ENCODE measurements around the gene TAOK3.
"Not testable (repeated sequence)": the region's sequence is repeated elsewhere in the genome, so short reads cannot be mapped to it uniquely, and the experiment has no call there.

The TAOK3 gene

GRCh38 chr12:118135788-118136558 lies 236.7 kb downstream of the TAOK3 start, which contains the start of gene PEBP1:
Gene PEBP1 (plus strand): TSS chr12:118136124. CDS start chr12:118136210, 86 bp downstream.
- POLR2A ChIA-PET: interaction anchor here (0.7 to 1.0 kb wide), 2 partner anchors 15 to 241 kb away, joined by 3 to 5 read pairs; partner anchors contain the start of gene SUDS3
- WGBS (ENCODE audit: insufficient coverage): under 1% methylated on average over 70 of the region's 70 CpGs
- Histone ChIP-seq H3K9me3 (ENCODE audit: control extremely low read depth in 1 of 5, control insufficient read depth in 4 of 5, insufficient read depth in 2 of 5, low read depth in 1 of 5, low read length in 4 of 5) (no peaks in the 10 kb centered on the region), H3K27ac (ENCODE audit: insufficient read depth in 1 of 2, low read depth in 1 of 2, low read length in 2 of 2, poor library complexity in 1 of 2, severe bottlenecking in 2 of 2) (peak within 1 kb of the TSS; percentile 50 to 84), H3K36me3 (ENCODE audit: control insufficient read depth in 4 of 4, insufficient read depth in 4 of 4, low read length in 3 of 4) (peaks cover 2 to 27% (median 18%) of the 10 kb centered on the region in 4 experiments), H3K4me3 (ENCODE audit: control insufficient read depth in 1 of 7, extremely low read depth in 1 of 7, insufficient read depth in 4 of 7, low read depth in 2 of 7, low read length in 6 of 7) (peak within 1 kb of the TSS; percentile 52 to 92 (median 80)), H3K27me3 (replicated peaks in 2 of 5; ENCODE audit: control insufficient read depth in 4 of 5, insufficient read depth in 5 of 5, low read length in 4 of 5) (no peaks in the 10 kb centered on the region), H3K4me1 (ENCODE audit: control extremely low read depth in 1 of 4, control insufficient read depth in 4 of 4, insufficient read depth in 4 of 4, low read length in 3 of 4) (peaks cover 3 to 17% (median 14%) of the 10 kb centered on the region in 4 experiments)
- CTCF ChIA-PET: interaction anchor here (0.6 to 3.6 kb wide), 3 partner anchors 12 to 31 kb away, joined by 3 to 11 read pairs (median 4); no protein-coding TSS in a partner anchor
- peak; percentile 90 to 93 (median 91) for DNase-seq

- H3K9me3 ChIP-seq (ENCODE audit: control extremely low read depth in 1 of 5, control insufficient read depth in 4 of 5, insufficient read depth in 2 of 5, low read depth in 1 of 5, low read length in 4 of 5); DNase-seq; CTCF ChIA-PET; H3K27ac ChIP-seq (ENCODE audit: insufficient read depth in 1 of 2, low read depth in 1 of 2, low read length in 2 of 2, poor library complexity in 1 of 2, severe bottlenecking in 2 of 2); H3K36me3 ChIP-seq (ENCODE audit: control insufficient read depth in 4 of 4, insufficient read depth in 4 of 4, low read length in 3 of 4); H3K4me1 ChIP-seq (ENCODE audit: control extremely low read depth in 1 of 4, control insufficient read depth in 4 of 4, insufficient read depth in 4 of 4, low read length in 3 of 4); H3K4me3 ChIP-seq (ENCODE audit: control insufficient read depth in 1 of 7, extremely low read depth in 1 of 7, insufficient read depth in 4 of 7, low read depth in 2 of 7, low read length in 6 of 7); H3K27me3 ChIP-seq (replicated peaks in 2 of 5; ENCODE audit: control insufficient read depth in 4 of 5, insufficient read depth in 5 of 5, low read length in 4 of 5); POLR2A ChIA-PET: not testable (repeated sequence)
- WGBS (ENCODE audit: insufficient coverage): 100% methylated on average over 2 of the region's 5 CpGs
Observed at GRCh38 chr12:118129436-118129835, 243.3 kb downstream of the TAOK3 start.

GRCh38 chr12:118127867-118128266 lies 244.8 kb downstream of the TAOK3 start:
- ChIA-PET POLR2A (no interaction called here), CTCF (interaction anchor here (1.1 kb wide), 1 partner anchor 9 kb away, joined by 3 read pairs; no protein-coding TSS in a partner anchor)
- Histone ChIP-seq H3K27me3 (replicated peaks in 2 of 5; ENCODE audit: control insufficient read depth in 4 of 5, insufficient read depth in 5 of 5, low read length in 4 of 5) (no peaks in the 10 kb centered on the region), H3K9me3 (ENCODE audit: control extremely low read depth in 1 of 5, control insufficient read depth in 4 of 5, insufficient read depth in 2 of 5, low read depth in 1 of 5, low read length in 4 of 5) (no peaks in the 10 kb centered on the region), H3K36me3 (ENCODE audit: control insufficient read depth in 4 of 4, insufficient read depth in 4 of 4, low read length in 3 of 4) (peaks cover 0 to 2% (median 0%) of the 10 kb centered on the region in 4 experiments), H3K4me3 (ENCODE audit: control insufficient read depth in 1 of 7, extremely low read depth in 1 of 7, insufficient read depth in 4 of 7, low read depth in 2 of 7, low read length in 6 of 7) (no peak overlapping the region), H3K27ac (ENCODE audit: insufficient read depth in 1 of 2, low read depth in 1 of 2, low read length in 2 of 2, poor library complexity in 1 of 2, severe bottlenecking in 2 of 2) (no peak overlapping the region), H3K4me1 (ENCODE audit: control extremely low read depth in 1 of 4, control insufficient read depth in 4 of 4, insufficient read depth in 4 of 4, low read length in 3 of 4) (no peaks in the 10 kb centered on the region)
- no peak for DNase-seq
- 100% methylated on average over 4 of the region's 5 CpGs for WGBS (ENCODE audit: insufficient coverage)

GRCh38 chr12:118126119-118126757 lies 246.5 kb downstream of the TAOK3 start:
- peaks cover 0 to 2% (median 0%) of the 10 kb centered on the region in 4 experiments for H3K36me3 ChIP-seq (ENCODE audit: control insufficient read depth in 4 of 4, insufficient read depth in 4 of 4, low read length in 3 of 4)
- POLR2A ChIA-PET: no interaction called here
- H3K27me3 ChIP-seq (replicated peaks in 2 of 5; ENCODE audit: control insufficient read depth in 4 of 5, insufficient read depth in 5 of 5, low read length in 4 of 5): no peaks in the 10 kb centered on the region
- 94% methylated on average over 6 of the region's 13 CpGs for WGBS (ENCODE audit: insufficient coverage)
- H3K4me3 ChIP-seq (ENCODE audit: control insufficient read depth in 1 of 7, extremely low read depth in 1 of 7, insufficient read depth in 4 of 7, low read depth in 2 of 7, low read length in 6 of 7): no peak overlapping the region
- CTCF ChIA-PET: no interaction called here
- H3K27ac ChIP-seq (ENCODE audit: insufficient read depth in 1 of 2, low read depth in 1 of 2, low read length in 2 of 2, poor library complexity in 1 of 2, severe bottlenecking in 2 of 2): no peak overlapping the region
- no peaks in the 10 kb centered on the region for H3K4me1 ChIP-seq (ENCODE audit: control extremely low read depth in 1 of 4, control insufficient read depth in 4 of 4, insufficient read depth in 4 of 4, low read length in 3 of 4)
- DNase-seq: no peak
- H3K9me3 ChIP-seq (ENCODE audit: control extremely low read depth in 1 of 5, control insufficient read depth in 4 of 5, insufficient read depth in 2 of 5, low read depth in 1 of 5, low read length in 4 of 5): no peaks in the 10 kb centered on the region

- no peaks in the 10 kb centered on the region for H3K9me3 ChIP-seq (ENCODE audit: control extremely low read depth in 1 of 5, control insufficient read depth in 4 of 5, insufficient read depth in 2 of 5, low read depth in 1 of 5, low read length in 4 of 5)
- DNase-seq: no peak
- H3K36me3 ChIP-seq (ENCODE audit: control insufficient read depth in 4 of 4, insufficient read depth in 4 of 4, low read length in 3 of 4): peaks cover 0 to 2% (median 0%) of the 10 kb centered on the region in 4 experiments
- ChIA-PET POLR2A (no interaction called here), CTCF (interaction anchor here (1.1 kb wide), 1 partner anchor 15 kb away, joined by 3 read pairs; no protein-coding TSS in a partner anchor)
- H3K27me3 ChIP-seq (replicated peaks in 2 of 5; ENCODE audit: control insufficient read depth in 4 of 5, insufficient read depth in 5 of 5, low read length in 4 of 5): no peaks in the 10 kb centered on the region
- WGBS (ENCODE audit: insufficient coverage): no CpG with 5 or more reads among the region's 4 CpGs
- H3K4me3 ChIP-seq (ENCODE audit: control insufficient read depth in 1 of 7, extremely low read depth in 1 of 7, insufficient read depth in 4 of 7, low read depth in 2 of 7, low read length in 6 of 7): no peak overlapping the region
- H3K27ac ChIP-seq (ENCODE audit: insufficient read depth in 1 of 2, low read depth in 1 of 2, low read length in 2 of 2, poor library complexity in 1 of 2, severe bottlenecking in 2 of 2): no peak overlapping the region
- H3K4me1 ChIP-seq (ENCODE audit: control extremely low read depth in 1 of 4, control insufficient read depth in 4 of 4, insufficient read depth in 4 of 4, low read length in 3 of 4): no peaks in the 10 kb centered on the region
Observed at GRCh38 chr12:118125743-118126118, 247.0 kb downstream of the TAOK3 start.

GRCh38 chr12:118124333-118124874 lies 248.3 kb downstream of the TAOK3 start:
- Histone ChIP-seq H3K9me3 (ENCODE audit: control extremely low read depth in 1 of 5, control insufficient read depth in 4 of 5, insufficient read depth in 2 of 5, low read depth in 1 of 5, low read length in 4 of 5) (no peaks in the 10 kb centered on the region), H3K36me3 (ENCODE audit: control insufficient read depth in 4 of 4, insufficient read depth in 4 of 4, low read length in 3 of 4) (peaks cover 0 to 2% (median 0%) of the 10 kb centered on the region in 4 experiments), H3K27ac (ENCODE audit: insufficient read depth in 1 of 2, low read depth in 1 of 2, low read length in 2 of 2, poor library complexity in 1 of 2, severe bottlenecking in 2 of 2) (no peak overlapping the region), H3K27me3 (replicated peaks in 2 of 5; ENCODE audit: control insufficient read depth in 4 of 5, insufficient read depth in 5 of 5, low read length in 4 of 5) (no peaks in the 10 kb centered on the region), H3K4me1 (ENCODE audit: control extremely low read depth in 1 of 4, control insufficient read depth in 4 of 4, insufficient read depth in 4 of 4, low read length in 3 of 4) (no peaks in the 10 kb centered on the region), H3K4me3 (ENCODE audit: control insufficient read depth in 1 of 7, extremely low read depth in 1 of 7, insufficient read depth in 4 of 7, low read depth in 2 of 7, low read length in 6 of 7) (no peak overlapping the region)
- POLR2A ChIA-PET: no interaction called here
- 100% methylated on average over 1 of the region's 5 CpGs for WGBS (ENCODE audit: insufficient coverage)
- no peak for DNase-seq
- CTCF ChIA-PET: interaction anchor here (1.2 kb wide), 1 partner anchor 9 kb away, joined by 3 read pairs; no protein-coding TSS in a partner anchor

All from common myeloid progenitor, CD34-positive (primary cell).